Liver (tissue), 9 donors: ENCODE measurements around the gene TAS1R1. TPM values are rescaled to one million over a fixed set of nuclear protein-coding genes. Genes with fewer than 3 reads are reported as not detected.

Experiments used
- DNase-seq: peaks from one replicate; pipeline ENCODE4 v3.0.0-alpha.2; 2017; ENCODE audit warnings: low spot score
- H3K27ac ChIP-seq, 2 donors: one replicate each; pipeline ENCODE4 v1.7.0; 2013; ENCODE audit warnings: inconsistent platforms in 2 of 2, low read length in 2 of 2, control low read depth in 1 of 2, low read depth in 1 of 2, mild to moderate bottlenecking in 1 of 2
- H3K27me3 ChIP-seq, 4 donors: one replicate each; pipeline versions ENCODE4 v1.6.1 to v1.7.0; 2013; ENCODE audit warnings: low read length in 3 of 4, inconsistent platforms in 1 of 4, mild to moderate bottlenecking in 1 of 4, moderate library complexity in 1 of 4; ENCODE audit not compliant: control insufficient read depth in 4 of 4, insufficient read depth in 4 of 4
- H3K36me3 ChIP-seq, 4 donors: one replicate each; pipeline versions ENCODE4 v1.6.1 to v1.7.0; 2013; ENCODE audit warnings: low read length in 3 of 4, mild to moderate bottlenecking in 3 of 4, low read depth in 1 of 4, moderate library complexity in 1 of 4; ENCODE audit not compliant: control insufficient read depth in 4 of 4, insufficient read depth in 3 of 4
- H3K4me1 ChIP-seq, 4 donors: one replicate each; pipeline versions ENCODE4 v1.6.1 to v1.7.0; 2013; ENCODE audit warnings: low read length in 3 of 4, mild to moderate bottlenecking in 3 of 4, moderate library complexity in 1 of 4; ENCODE audit not compliant: control insufficient read depth in 4 of 4, insufficient read depth in 4 of 4
- H3K4me3 ChIP-seq, 3 donors: one replicate each; pipeline versions ENCODE4 v1.6.1 to v1.7.0; 2013; ENCODE audit warnings: low read length in 3 of 3, control low read depth in 1 of 3, low read depth in 1 of 3, mild to moderate bottlenecking in 1 of 3
- H3K9ac ChIP-seq, 2 donors: one replicate each; pipeline ENCODE4 v1.7.0; 2013; ENCODE audit warnings: low read length in 2 of 2, mild to moderate bottlenecking in 2 of 2, moderate library complexity in 2 of 2, control low read depth in 1 of 2, low read depth in 1 of 2
- H3K9me3 ChIP-seq, 4 donors: one replicate each; pipeline versions ENCODE4 v1.6.1 to v1.7.0; 2013; ENCODE audit warnings: low read length in 3 of 4; ENCODE audit not compliant: control insufficient read depth in 4 of 4
- EGR1 ChIP-seq, 2 donors: IDR thresholded peaks; 2 replicates each; pipeline ENCODE4 v1.6.1; 2016 to 2018; ENCODE audit warnings: antibody characterized with exemption in 2 of 2, low read depth in 2 of 2
- FOXA1 ChIP-seq: IDR thresholded peaks from 2 replicates; pipeline ENCODE4 v1.6.1; 2016; ENCODE audit warnings: antibody characterized with exemption
- FOXA2 ChIP-seq: IDR thresholded peaks from 2 replicates; pipeline ENCODE4 v1.6.1; 2016; ENCODE audit warnings: antibody characterized with exemption
- GABPA ChIP-seq, 2 donors: IDR thresholded peaks in 1 of 2; conservative IDR thresholded peaks in 1 of 2; 2 replicates each; pipeline ENCODE4 v1.6.1; 2016; ENCODE audit warnings: antibody characterized with exemption in 2 of 2, mild to moderate bottlenecking in 1 of 2, moderate library complexity in 1 of 2
- HNF4A ChIP-seq, 2 donors: conservative IDR thresholded peaks; 2 replicates each; pipeline ENCODE4 v1.6.1; 2016; ENCODE audit warnings: antibody characterized with exemption in 2 of 2, mild to moderate bottlenecking in 2 of 2
- JUND ChIP-seq, 2 donors: IDR thresholded peaks; 2 replicates each; pipeline ENCODE4 v1.6.1; 2016; ENCODE audit warnings: antibody characterized with exemption in 2 of 2
- RXRA ChIP-seq, 2 donors: IDR thresholded peaks; 2 replicates each; pipeline ENCODE4 v1.6.1; 2017 to 2018; ENCODE audit warnings: antibody characterized with exemption in 2 of 2, mild to moderate bottlenecking in 1 of 2
- SP1 ChIP-seq: IDR thresholded peaks from 2 replicates; pipeline ENCODE4 v1.6.1; 2018; ENCODE audit warnings: antibody characterized with exemption, mild to moderate bottlenecking
- TAF1 ChIP-seq: conservative IDR thresholded peaks from 2 replicates; pipeline ENCODE4 v1.6.1; 2016; ENCODE audit warnings: antibody characterized with exemption, mild to moderate bottlenecking
- YY1 ChIP-seq: IDR thresholded peaks from 2 replicates; pipeline ENCODE4 v1.6.1; 2016; ENCODE audit warnings: antibody characterized with exemption, mild to moderate bottlenecking
- ZBTB33 ChIP-seq: IDR thresholded peaks from 2 replicates; pipeline ENCODE4 v1.6.1; 2016; ENCODE audit warnings: antibody characterized with exemption
- WGBS: extraction: QIAGEN DNeasy Blood & Tissue Kit; methylation state at CpG from one replicate; pipeline ENCODE4 v1.1.7; 2013; 5-methylcytosine and 5-hydroxymethylcytosine counted together
- polyA plus RNA-seq, 2 donors: library from polyadenylated mRNA; stranded (reverse) in 1 of 2; unstranded in 1 of 2; fragments of 200-250 nt in 1 of 2; fragments of >200 nt in 1 of 2; fragmentation: Nextera tagmentation in 1 of 2; extraction: Ambion mirVana in 1 of 2; gene quantifications; one replicate each; pipeline versions ENCODE4 v1.2.1 to v1.2.3, GENCODE V29; 2013 to 2015
- total RNA-seq, 2 donors: library from RNA; depleted of rRNA; stranded (reverse); fragments of >200 nt; gene quantifications; one replicate each; pipeline ENCODE4 v1.2.3, GENCODE V29; 2014
- TF ChIP-seq, protein P1 (sequence below): IDR thresholded peaks from 2 replicates; pipeline ENCODE4 v1.6.1; 2016; ENCODE audit warnings: antibody characterized with exemption, mild to moderate bottlenecking
- TF ChIP-seq, protein P2 (sequence below): IDR thresholded peaks from 2 replicates; pipeline ENCODE4 v1.6.1; 2016; ENCODE audit warnings: antibody characterized with exemption
- TF ChIP-seq, protein P3 (sequence below): IDR thresholded peaks from 2 replicates; pipeline ENCODE4 v1.6.1; 2016; ENCODE audit warnings: antibody characterized with exemption
- TF ChIP-seq, protein P4 (sequence below): fragments of 150-350 bp; IDR thresholded peaks from 2 replicates; pipeline ENCODE4 v1.5.1; 2017; ENCODE audit warnings: improper control_type of control experiment, low read depth, low read length; ENCODE audit not compliant: missing input control
- donor health status: healthy.
- donor health status: healthy.
- donor health status: healthy.
- donor health status: healthy.
- donor health status: healthy.

The TAS1R1 gene
- total and polyA plus RNA-seq, 4 donors = not detected

- TF ChIP-seq SP1 (no peak), FOXA1 (no peak), GABPA (IDR thresholded peaks at IDR 0.05 in 1 of 2, conservative IDR thresholded peaks at IDR 0.05 in 1 of 2) (no peak), TAF1 (no peak), ZBTB33 (no peak), FOXA2 (no peak), YY1 (no peak), RXRA (IDR thresholded peaks at IDR 0.05) (no peak), EGR1 (IDR thresholded peaks at IDR 0.05; ENCODE audit: low read depth in 2 of 2) (no peak), JUND (IDR thresholded peaks at IDR 0.05) (no peak), HNF4A (conservative IDR thresholded peaks at IDR 0.05) (no peak)
- TF ChIP-seq, protein P1, sequence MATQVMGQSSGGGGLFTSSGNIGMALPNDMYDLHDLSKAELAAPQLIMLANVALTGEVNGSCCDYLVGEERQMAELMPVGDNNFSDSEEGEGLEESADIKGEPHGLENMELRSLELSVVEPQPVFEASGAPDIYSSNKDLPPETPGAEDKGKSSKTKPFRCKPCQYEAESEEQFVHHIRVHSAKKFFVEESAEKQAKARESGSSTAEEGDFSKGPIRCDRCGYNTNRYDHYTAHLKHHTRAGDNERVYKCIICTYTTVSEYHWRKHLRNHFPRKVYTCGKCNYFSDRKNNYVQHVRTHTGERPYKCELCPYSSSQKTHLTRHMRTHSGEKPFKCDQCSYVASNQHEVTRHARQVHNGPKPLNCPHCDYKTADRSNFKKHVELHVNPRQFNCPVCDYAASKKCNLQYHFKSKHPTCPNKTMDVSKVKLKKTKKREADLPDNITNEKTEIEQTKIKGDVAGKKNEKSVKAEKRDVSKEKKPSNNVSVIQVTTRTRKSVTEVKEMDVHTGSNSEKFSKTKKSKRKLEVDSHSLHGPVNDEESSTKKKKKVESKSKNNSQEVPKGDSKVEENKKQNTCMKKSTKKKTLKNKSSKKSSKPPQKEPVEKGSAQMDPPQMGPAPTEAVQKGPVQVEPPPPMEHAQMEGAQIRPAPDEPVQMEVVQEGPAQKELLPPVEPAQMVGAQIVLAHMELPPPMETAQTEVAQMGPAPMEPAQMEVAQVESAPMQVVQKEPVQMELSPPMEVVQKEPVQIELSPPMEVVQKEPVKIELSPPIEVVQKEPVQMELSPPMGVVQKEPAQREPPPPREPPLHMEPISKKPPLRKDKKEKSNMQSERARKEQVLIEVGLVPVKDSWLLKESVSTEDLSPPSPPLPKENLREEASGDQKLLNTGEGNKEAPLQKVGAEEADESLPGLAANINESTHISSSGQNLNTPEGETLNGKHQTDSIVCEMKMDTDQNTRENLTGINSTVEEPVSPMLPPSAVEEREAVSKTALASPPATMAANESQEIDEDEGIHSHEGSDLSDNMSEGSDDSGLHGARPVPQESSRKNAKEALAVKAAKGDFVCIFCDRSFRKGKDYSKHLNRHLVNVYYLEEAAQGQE = no peak
- TF ChIP-seq, protein P2, sequence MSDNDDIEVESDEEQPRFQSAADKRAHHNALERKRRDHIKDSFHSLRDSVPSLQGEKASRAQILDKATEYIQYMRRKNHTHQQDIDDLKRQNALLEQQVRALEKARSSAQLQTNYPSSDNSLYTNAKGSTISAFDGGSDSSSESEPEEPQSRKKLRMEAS = no peak
- TF ChIP-seq, protein P3, sequence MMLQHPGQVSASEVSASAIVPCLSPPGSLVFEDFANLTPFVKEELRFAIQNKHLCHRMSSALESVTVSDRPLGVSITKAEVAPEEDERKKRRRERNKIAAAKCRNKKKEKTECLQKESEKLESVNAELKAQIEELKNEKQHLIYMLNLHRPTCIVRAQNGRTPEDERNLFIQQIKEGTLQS = no peak
- TF ChIP-seq, protein P4, sequence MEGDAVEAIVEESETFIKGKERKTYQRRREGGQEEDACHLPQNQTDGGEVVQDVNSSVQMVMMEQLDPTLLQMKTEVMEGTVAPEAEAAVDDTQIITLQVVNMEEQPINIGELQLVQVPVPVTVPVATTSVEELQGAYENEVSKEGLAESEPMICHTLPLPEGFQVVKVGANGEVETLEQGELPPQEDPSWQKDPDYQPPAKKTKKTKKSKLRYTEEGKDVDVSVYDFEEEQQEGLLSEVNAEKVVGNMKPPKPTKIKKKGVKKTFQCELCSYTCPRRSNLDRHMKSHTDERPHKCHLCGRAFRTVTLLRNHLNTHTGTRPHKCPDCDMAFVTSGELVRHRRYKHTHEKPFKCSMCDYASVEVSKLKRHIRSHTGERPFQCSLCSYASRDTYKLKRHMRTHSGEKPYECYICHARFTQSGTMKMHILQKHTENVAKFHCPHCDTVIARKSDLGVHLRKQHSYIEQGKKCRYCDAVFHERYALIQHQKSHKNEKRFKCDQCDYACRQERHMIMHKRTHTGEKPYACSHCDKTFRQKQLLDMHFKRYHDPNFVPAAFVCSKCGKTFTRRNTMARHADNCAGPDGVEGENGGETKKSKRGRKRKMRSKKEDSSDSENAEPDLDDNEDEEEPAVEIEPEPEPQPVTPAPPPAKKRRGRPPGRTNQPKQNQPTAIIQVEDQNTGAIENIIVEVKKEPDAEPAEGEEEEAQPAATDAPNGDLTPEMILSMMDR = no peak
Observed at GRCh38 chr1:6594977-6595740, 40.1 kb downstream of the TAS1R1 start.

More at GRCh38 chr1:6594977-6595740, 40.1 kb downstream of the TAS1R1 start:
- peaks cover 25 to 59% (median 41%) of the 10 kb centered on the region in 4 donors for H3K36me3 ChIP-seq
- H3K4me1 ChIP-seq = peaks cover 3 to 33% (median 22%) of the 10 kb centered on the region in 4 donors
- no peaks in the 10 kb centered on the region for H3K27me3 ChIP-seq
- H3K9me3 ChIP-seq = no peaks in the 10 kb centered on the region
- DNase-seq = no peak
- no peak overlapping the region for H3K27ac ChIP-seq
- no peak overlapping the region for H3K9ac ChIP-seq
- WGBS = 89% methylated on average over 11 of the region's 11 CpGs
- no peak overlapping the region for H3K4me3 ChIP-seq
